SU-DHL-6 (cell line): ENCODE measurements around the gene FBXO2.

ENCODE experiments used
- H2AFZ ChIP-seq: fragments of 200-600 bp; sonication (generic); 2 replicates; pipeline ENCODE4 v1.6.1; 2014; ENCODE audit warnings: low read depth, mild to moderate bottlenecking, moderate library complexity, mixed read lengths, antibody characterized with exemption, low read length; ENCODE audit not compliant: severe bottlenecking
- H3F3A ChIP-seq: fragments of 200-600 bp; shearing (Covaris generic); 2 replicates; pipeline ENCODE4 v1.6.0; 2016; ENCODE audit warnings: antibody characterized with exemption, mild to moderate bottlenecking; ENCODE audit not compliant: insufficient read depth
- H3K27ac ChIP-seq: fragments of 200-600 bp; sonication (generic); 2 replicates; pipeline ENCODE4 v1.5.1; 2016; ENCODE audit warnings: low read depth, mild to moderate bottlenecking, low read length, moderate library complexity, mixed read lengths
- H3K27me3 ChIP-seq: fragments of 200-600 bp; sonication (generic), shearing (Covaris generic); 2 replicates; pipeline ENCODE4 v1.6.0; 2014; ENCODE audit warnings: mild to moderate bottlenecking, low read length
- H3K36me3 ChIP-seq: fragments of 200-600 bp; sonication (generic); 2 replicates; pipeline ENCODE4 v1.6.1; 2014; ENCODE audit warnings: mild to moderate bottlenecking, low read length, mixed read lengths
- H3K4me2 ChIP-seq: fragments of 300-600, 200-600 bp; shearing (Covaris generic), sonication (generic); 2 replicates; pipeline ENCODE4 v1.6.0; 2014; ENCODE audit warnings: low read length, low read depth, mild to moderate bottlenecking; ENCODE audit not compliant: poor library complexity, severe bottlenecking
- H3K4me3 ChIP-seq: fragments of 200-600 bp; sonication (generic); 2 replicates; pipeline ENCODE4 v1.5.1; 2014; ENCODE audit warnings: antibody characterized with exemption, low read length, mild to moderate bottlenecking, mixed read lengths; ENCODE audit not compliant: insufficient read depth, poor library complexity, severe bottlenecking
- H3K79me2 ChIP-seq: fragments of 200-600 bp; sonication (generic); 2 replicates; pipeline ENCODE4 v1.6.1; 2014; ENCODE audit warnings: mild to moderate bottlenecking, low read length, moderate library complexity; ENCODE audit not compliant: insufficient read depth
- H3K9ac ChIP-seq: fragments of 200-600 bp; sonication (generic); 2 replicates; pipeline ENCODE4 v1.7.0; 2014; ENCODE audit warnings: mild to moderate bottlenecking, low read length
- H3K9me2 ChIP-seq: fragments of 200-600 bp; sonication (generic); replicated peaks from 2 replicates; pipeline ENCODE4 v1.6.1; 2014; ENCODE audit warnings: low read length; ENCODE audit not compliant: insufficient read depth
- H3K9me3 ChIP-seq: fragments of 200-600 bp; sonication (generic); 2 replicates; pipeline ENCODE4 v1.6.1; 2014; ENCODE audit warnings: low read length, mixed read lengths; ENCODE audit not compliant: insufficient read depth
- H4K20me1 ChIP-seq: fragments of 200-600 bp; sonication (generic); 2 replicates; pipeline ENCODE4 v1.6.1; 2014; ENCODE audit warnings: low read depth, mild to moderate bottlenecking, antibody characterized with exemption, low read length, moderate library complexity, mixed read lengths
- CTCF ChIP-seq: fragments of 200-600 bp; sonication (generic); IDR thresholded peaks from one replicate; pipeline ENCODE4 v1.5.1; 2017; ENCODE audit warnings: antibody characterized with exemption, mild to moderate bottlenecking, low read length, moderate library complexity; ENCODE audit not compliant: insufficient read depth, poor library complexity, severe bottlenecking
- EZH2phosphoT487 ChIP-seq: fragments of 200-600 bp; sonication (generic), shearing (Covaris generic); conservative IDR thresholded peaks from 2 replicates; pipeline ENCODE4 v1.6.1; 2018; ENCODE audit warnings: mild to moderate bottlenecking, antibody characterized with exemption, low read length, moderate library complexity, mixed read lengths

FBXO2 gene

GRCh38 chr1:11691928-11692711 lies 37.9 kb upstream of the FBXO2 start:
- no peaks in the 10 kb centered on the region for H3K9me3 ChIP-seq
- H3K9me2 ChIP-seq, result no peaks in the 10 kb centered on the region
- H3F3A ChIP-seq, result no peaks in the 10 kb centered on the region
- H3K27me3 ChIP-seq, result no peaks in the 10 kb centered on the region
- H3K4me3 ChIP-seq, result no peak overlapping the region
- no peak overlapping the region for H3K9ac ChIP-seq
- H3K36me3 ChIP-seq, result no peaks in the 10 kb centered on the region
- H3K79me2 ChIP-seq, result no peaks in the 10 kb centered on the region
- TF ChIP-seq EZH2phosphoT487 (no peak), CTCF (no peak)
- no peak overlapping the region for H2AFZ ChIP-seq
- no peak overlapping the region for H3K4me2 ChIP-seq
- H3K27ac ChIP-seq, result no peak overlapping the region
- H4K20me1 ChIP-seq, result no peaks in the 10 kb centered on the region

- Histone ChIP-seq H2AFZ (no peak within 1 kb of the TSS), H3K9me3 (no peaks in the 10 kb centered on the region), H3K4me2 (no peak within 1 kb of the TSS), H3K27me3 (no peaks in the 10 kb centered on the region), H3K4me3 (no peak within 1 kb of the TSS), H4K20me1 (no peaks in the 10 kb centered on the region), H3K36me3 (no peaks in the 10 kb centered on the region), H3K9ac (no peak within 1 kb of the TSS), H3K79me2 (no peaks in the 10 kb centered on the region), H3K9me2 (no peaks in the 10 kb centered on the region), H3F3A (no peaks in the 10 kb centered on the region), H3K27ac (no peak within 1 kb of the TSS)
- no peak for TF ChIP-seq EZH2phosphoT487
- no peak for TF ChIP-seq CTCF
These were observed 37.2 kb upstream of the FBXO2 start, which contains the start of gene DRAXIN for GRCh38 chr1:11691302-11691914. TSS of gene DRAXIN (plus strand) at chr1:11691710. CDS start at chr1:11706259, 14,549 bp downstream.

GRCh38 chr1:11690397-11691301 lies 36.4 kb upstream of the FBXO2 start:
- no peak overlapping the region for H3K4me2 ChIP-seq
- H3K9ac ChIP-seq, result no peak overlapping the region
- H3K36me3 ChIP-seq, result no peaks in the 10 kb centered on the region
- no peaks in the 10 kb centered on the region for H3K27me3 ChIP-seq
- no peaks in the 10 kb centered on the region for H4K20me1 ChIP-seq
- no peak overlapping the region for H2AFZ ChIP-seq
- H3K9me3 ChIP-seq, result no peaks in the 10 kb centered on the region
- H3K9me2 ChIP-seq, result no peaks in the 10 kb centered on the region
- TF ChIP-seq CTCF (no peak), EZH2phosphoT487 (no peak)
- no peak overlapping the region for H3K4me3 ChIP-seq
- H3K79me2 ChIP-seq, result no peaks in the 10 kb centered on the region
- no peak overlapping the region for H3K27ac ChIP-seq
- no peaks in the 10 kb centered on the region for H3F3A ChIP-seq
